Transverse colon (tissue), 4 donors: ENCODE data around the gene PLCL2. TPM values are rescaled to one million over a fixed set of nuclear protein-coding genes. Genes with fewer than 3 reads are reported as not detected.

ENCODE experiments used
- DNase-seq: peaks from one replicate; pipeline ENCODE4 v3.0.0-alpha.2; 2019
- H3K27ac ChIP-seq, 4 donors: fragments of 200-600 bp; sonication (generic); 2 replicates each; pipeline ENCODE4 v1.5.1; 2016 to 2018; ENCODE audit warnings: inconsistent platforms in 4 of 4
- H3K27me3 ChIP-seq: fragments of 200-600 bp; sonication (generic); 2 replicates; pipeline ENCODE4 v1.5.1; 2017; ENCODE audit warnings: inconsistent platforms
- H3K36me3 ChIP-seq, 4 donors: fragments of 200-600 bp; sonication (generic); 2 replicates each; pipeline ENCODE4 v1.5.1; 2017 to 2019; ENCODE audit warnings: inconsistent platforms in 4 of 4
- H3K4me1 ChIP-seq, 4 donors: fragments of 200-600 bp; sonication (generic); 2 replicates each; pipeline ENCODE4 v1.5.1; 2017 to 2020; ENCODE audit warnings: inconsistent platforms in 4 of 4
- H3K4me3 ChIP-seq, 4 donors: fragments of 200-600 bp; sonication (generic); 1 replicate in 1 of 4; 2 replicates in 3 of 4; pipeline versions ENCODE4 v1.5.1 to v1.6.1; 2017 to 2019; ENCODE audit warnings: inconsistent platforms in 4 of 4
- H3K9me3 ChIP-seq, 2 donors: fragments of 200-600 bp; sonication (generic); 2 replicates each; pipeline ENCODE4 v1.5.1; 2017 to 2019; ENCODE audit warnings: inconsistent platforms in 2 of 2
- CTCF ChIP-seq, 5 experiments: fragments of 200-600 bp in 3 of 5; fragments of 450-650 bp in 2 of 5; sonication (generic) in 3 of 5; IDR thresholded peaks; 1 replicate in 2 of 5; 2 replicates in 3 of 5; pipeline ENCODE4 v1.5.1; 2016 to 2017; ENCODE audit warnings: antibody characterized with exemption in 5 of 5, inconsistent platforms in 3 of 5, mild to moderate bottlenecking in 2 of 5, moderate library complexity in 1 of 5
- EP300 ChIP-seq: sonication (generic); formaldehyde crosslinking; IDR thresholded peaks from one replicate; pipeline ENCODE4 v1.6.1; 2017; ENCODE audit warnings: antibody characterized with exemption, low read depth
- POLR2A ChIP-seq: fragments of 450-650 bp; IDR thresholded peaks from one replicate; pipeline ENCODE4 v1.6.1; 2016; ENCODE audit warnings: antibody characterized with exemption, mild to moderate bottlenecking, moderate library complexity
- POLR2AphosphoS5 ChIP-seq, 3 donors: sonication (generic); formaldehyde crosslinking; IDR thresholded peaks; one replicate each; pipeline ENCODE4 v1.6.1; 2016; ENCODE audit warnings: antibody characterized with exemption in 3 of 3
- WGBS, 2 donors: methylation state at CpG; one replicate each; pipeline ENCODE4 v1.1.5; 2018; ENCODE audit warnings: low coverage in 1 of 2; 5-methylcytosine and 5-hydroxymethylcytosine counted together
- in situ Hi-C, 4 donors: fragments of 200-750 bp; cut with MboI; loops; one replicate each; pipeline versions ENCODE4 v1.15.0 to v1.15.1; 2017; ENCODE audit warnings: low sequenced_read_pairs in 3 of 4, low pct_ligation_motif_present in 1 of 4, low pct_unique_long_range_greater_than_20kb in 1 of 4
- intact Hi-C: fragments of 100-400 bp; cut with DNase I; formaldehyde crosslinking; loops from one replicate; pipeline ENCODE4 v1.15.1; 2023; ENCODE audit warnings: low total_unique reads
- total RNA-seq, 4 donors: library from RNA; depleted of rRNA; stranded (reverse); fragments of >200 nt; gene quantifications; one replicate each; pipeline ENCODE4 v1.1.0, GENCODE V29; 2016

Gene PLCL2
- total RNA-seq, 4 donors from 2014 or later: 17.2 to 41.4 (median 35.9) TPM

- Histone ChIP-seq H3K9me3 (no peaks in the 10 kb centered on the region), H3K27me3 (no peaks in the 10 kb centered on the region), H3K27ac (no peak overlapping the region), H3K36me3 (peaks cover 0 to 7% (median 0%) of the 10 kb centered on the region in 4 donors), H3K4me3 (no peak overlapping the region), H3K4me1 (peaks cover 0 to 14% (median 6%) of the 10 kb centered on the region in 4 donors)
- WGBS, 2 donors: 82 to 95% methylated on average over 4 of the region's 4 CpGs
- in situ Hi-C loops (no loop called here), intact Hi-C loops (no loop called here)
- no peak for DNase-seq
- no peak for TF ChIP-seq POLR2AphosphoS5 (IDR thresholded peaks at IDR 0.05)
- no peak for TF ChIP-seq POLR2A
- no peak for TF ChIP-seq EP300
- TF ChIP-seq CTCF (IDR thresholded peaks at IDR 0.05): no peak
Observed at GRCh38 chr3:17069754-17070153, 185.0 kb downstream of the PLCL2 start.

DNA sequence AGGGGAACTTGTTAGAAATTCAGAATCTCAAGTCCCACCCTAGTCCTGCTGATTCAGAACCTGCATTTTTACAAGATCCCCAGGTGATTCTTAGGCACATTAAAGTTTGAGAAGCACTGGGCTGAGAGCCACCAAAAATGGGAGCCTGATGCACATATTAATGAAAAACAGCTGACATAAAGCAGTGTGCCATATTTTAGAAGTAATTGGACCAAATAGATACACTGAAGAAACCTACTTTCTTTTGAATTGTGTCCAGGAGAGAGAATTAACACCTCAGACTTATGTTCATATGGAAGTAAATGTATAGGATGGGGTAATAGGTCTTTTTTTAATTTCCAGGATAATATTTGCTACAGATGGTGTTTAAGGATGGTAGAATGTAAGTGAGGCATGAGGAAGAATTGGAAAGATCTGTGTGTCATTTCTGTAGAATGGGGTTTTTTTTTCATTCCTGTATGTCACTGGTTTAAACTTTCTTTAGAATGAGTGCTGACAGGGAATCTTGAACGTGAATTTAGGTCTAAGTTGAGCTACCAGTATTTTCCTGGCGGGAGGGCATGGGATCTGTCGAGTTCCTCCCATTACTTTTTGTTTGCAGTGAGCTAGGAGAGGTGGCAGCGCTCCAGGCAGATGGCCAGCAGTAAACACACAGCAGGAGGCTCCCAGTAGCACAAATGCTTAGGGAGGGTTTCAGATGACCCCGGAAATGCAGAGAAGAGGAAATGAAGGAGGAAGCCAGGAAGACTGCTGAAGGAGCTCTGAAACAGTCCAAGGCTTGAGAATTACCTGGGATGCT, 185.6 kb downstream of the PLCL2 start:
- Histone ChIP-seq H3K36me3 (peaks cover 0 to 7% (median 0%) of the 10 kb centered on the region in 4 donors), H3K27ac (peak overlapping the region in 3 of 4 donors; percentile 8 to 44 (median 21)), H3K4me3 (no peak overlapping the region), H3K9me3 (no peaks in the 10 kb centered on the region), H3K27me3 (no peaks in the 10 kb centered on the region), H3K4me1 (peaks cover 0 to 14% (median 6%) of the 10 kb centered on the region in 4 donors)
- 18 to 36% methylated on average over 4 to 5 of the region's 5 CpGs for WGBS, 2 donors
- DNase-seq: peak; percentile 44
- in situ Hi-C loops: no loop called here
- TF ChIP-seq CTCF (IDR thresholded peaks at IDR 0.05) (no peak), POLR2AphosphoS5 (IDR thresholded peaks at IDR 0.05) (no peak), EP300 (no peak), POLR2A (no peak)
- intact Hi-C loops: no loop called here

DNA sequence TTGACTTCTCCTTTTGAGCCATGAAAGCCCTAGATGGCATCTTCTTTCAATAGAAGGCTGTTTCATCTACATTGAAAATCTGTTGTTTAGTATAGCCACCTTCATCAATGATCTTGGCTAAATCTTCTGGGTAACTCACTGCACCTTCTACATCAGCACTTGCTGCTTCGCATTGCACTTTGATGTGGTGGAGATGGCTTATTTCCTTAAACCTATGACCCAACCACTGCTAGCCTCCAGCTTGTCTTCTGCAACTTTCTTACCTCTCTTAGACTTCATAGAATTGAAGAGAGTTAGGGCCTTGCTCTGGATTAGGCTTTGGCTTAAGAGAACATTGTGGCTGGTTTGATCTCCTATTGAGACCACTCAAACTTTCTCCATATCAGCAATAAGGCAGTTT, 189.8 kb downstream of the PLCL2 start:
- intact Hi-C loops: no loop called here
- H3K27ac ChIP-seq: no peak overlapping the region
- in situ Hi-C loops: no loop called here
- H3K36me3 ChIP-seq: no peaks in the 10 kb centered on the region
- H3K27me3 ChIP-seq: no peaks in the 10 kb centered on the region
- no peak overlapping the region for H3K4me3 ChIP-seq
- H3K4me1 ChIP-seq: peaks cover 0 to 14% (median 6%) of the 10 kb centered on the region in 4 donors
- no peaks in the 10 kb centered on the region for H3K9me3 ChIP-seq
- 86 to 94% methylated on average over 1 of the region's 1 CpG for WGBS, 2 donors
- no peak for TF ChIP-seq CTCF (IDR thresholded peaks at IDR 0.05)
- no peak for TF ChIP-seq POLR2AphosphoS5 (IDR thresholded peaks at IDR 0.05)
- TF ChIP-seq POLR2A: no peak
- no peak for TF ChIP-seq EP300
- DNase-seq: no peak

- H3K4me3 ChIP-seq: no peak overlapping the region
- peaks cover 0 to 7% (median 4%) of the 10 kb centered on the region in 4 donors for H3K4me1 ChIP-seq
- 83 to 100% methylated on average over 1 of the region's 1 CpG for WGBS, 2 donors
- no peaks in the 10 kb centered on the region for H3K36me3 ChIP-seq
- no peaks in the 10 kb centered on the region for H3K9me3 ChIP-seq
- no peak for TF ChIP-seq EP300
- TF ChIP-seq CTCF (IDR thresholded peaks at IDR 0.05): no peak
- no peak for TF ChIP-seq POLR2A
- no peak for TF ChIP-seq POLR2AphosphoS5 (IDR thresholded peaks at IDR 0.05)
- in situ Hi-C loops (no loop called here), intact Hi-C loops (no loop called here)
- no peaks in the 10 kb centered on the region for H3K27me3 ChIP-seq
- H3K27ac ChIP-seq: no peak overlapping the region
- DNase-seq: no peak
Observed at GRCh38 chr3:17075358-17075757, 190.6 kb downstream of the PLCL2 start.
